ENCODE measurements around the gene MAPK6. TPM values are rescaled to one million over a fixed set of nuclear protein-coding genes. Genes with fewer than 3 reads are reported as not detected.

Gene MAPK6
- polyA plus RNA-seq, 3 donors, result 8.6 to 11.0 (median 10.2) TPM

DNA sequence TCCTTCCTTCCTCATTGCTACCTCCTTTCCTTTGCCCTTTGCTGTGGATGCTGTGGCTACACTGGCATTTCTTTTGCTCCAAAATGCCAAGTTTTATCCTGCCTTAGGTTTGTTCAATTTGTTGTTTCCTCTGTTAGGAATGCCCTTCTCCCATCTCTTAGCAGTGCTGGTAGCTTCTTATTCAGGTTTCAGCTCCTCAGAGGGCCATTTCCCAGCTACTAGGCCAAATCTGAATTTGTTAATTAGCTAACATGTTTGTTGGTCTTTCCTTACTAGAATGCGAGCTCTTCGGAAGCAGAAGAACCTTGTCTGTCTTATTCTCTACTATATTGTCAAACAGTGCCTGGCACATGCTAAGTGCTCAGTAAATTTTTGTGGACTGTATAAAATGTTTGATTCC is 11.0 kb downstream of the MAPK6 start:
- H3K27me3 ChIP-seq (ENCODE audit: control insufficient read depth in 2 of 2, insufficient read depth in 2 of 2, low read length in 2 of 2), result no peaks in the 10 kb centered on the region
- H4K20me1 ChIP-seq (ENCODE audit: insufficient read depth, low read length), result peaks cover 93% of the 10 kb centered on the region
- H3K4me2 ChIP-seq (replicated peaks; ENCODE audit: extremely low read depth, low read length, poor library complexity, severe bottlenecking), result no peak overlapping the region
- H3K4me3 ChIP-seq (replicated peaks in 1 of 3; ENCODE audit: low read depth in 2 of 3, low read length in 3 of 3), result no peak overlapping the region
- no peak overlapping the region for H3K9ac ChIP-seq (ENCODE audit: insufficient read depth, low read length, poor library complexity, severe bottlenecking)
- Mint-ChIP-seq H3K36me3 (peaks cover 26 to 45% of the 10 kb centered on the region in 2 donors), H3K4me1 (peaks cover 13% of the 10 kb centered on the region), H3K9me3 (peaks cover 14 to 27% (median 19%) of the 10 kb centered on the region in 7 donors), H3K27me3 (ENCODE audit: low read depth in 3 of 3) (peaks cover 0 to under 1% (median 0%) of the 10 kb centered on the region in 3 donors), H3K27ac (peak overlapping the region in 1 of 7 donors; percentile 38), H3K4me3 (no peak overlapping the region)
- TF ChIP-seq, protein P1, sequence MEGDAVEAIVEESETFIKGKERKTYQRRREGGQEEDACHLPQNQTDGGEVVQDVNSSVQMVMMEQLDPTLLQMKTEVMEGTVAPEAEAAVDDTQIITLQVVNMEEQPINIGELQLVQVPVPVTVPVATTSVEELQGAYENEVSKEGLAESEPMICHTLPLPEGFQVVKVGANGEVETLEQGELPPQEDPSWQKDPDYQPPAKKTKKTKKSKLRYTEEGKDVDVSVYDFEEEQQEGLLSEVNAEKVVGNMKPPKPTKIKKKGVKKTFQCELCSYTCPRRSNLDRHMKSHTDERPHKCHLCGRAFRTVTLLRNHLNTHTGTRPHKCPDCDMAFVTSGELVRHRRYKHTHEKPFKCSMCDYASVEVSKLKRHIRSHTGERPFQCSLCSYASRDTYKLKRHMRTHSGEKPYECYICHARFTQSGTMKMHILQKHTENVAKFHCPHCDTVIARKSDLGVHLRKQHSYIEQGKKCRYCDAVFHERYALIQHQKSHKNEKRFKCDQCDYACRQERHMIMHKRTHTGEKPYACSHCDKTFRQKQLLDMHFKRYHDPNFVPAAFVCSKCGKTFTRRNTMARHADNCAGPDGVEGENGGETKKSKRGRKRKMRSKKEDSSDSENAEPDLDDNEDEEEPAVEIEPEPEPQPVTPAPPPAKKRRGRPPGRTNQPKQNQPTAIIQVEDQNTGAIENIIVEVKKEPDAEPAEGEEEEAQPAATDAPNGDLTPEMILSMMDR (IDR thresholded peaks at IDR 0.05), result no peak
- no peak overlapping the region for H2AFZ ChIP-seq (ENCODE audit: insufficient read depth, low read depth, low read length, poor library complexity, severe bottlenecking)
- no peak for DNase-seq
- H3K9me3 ChIP-seq (replicated peaks in 1 of 2; ENCODE audit: control insufficient read depth in 1 of 2, insufficient read depth in 1 of 2, low read length in 2 of 2), result peaks cover 13 to 15% of the 10 kb centered on the region in 2 donors
- intact Hi-C loops (cut with micrococcal nuclease), result no loop called here
- peaks cover 99% of the 10 kb centered on the region for H3K79me2 ChIP-seq (ENCODE audit: insufficient read depth, low read length)
- peaks cover 0 to 6% of the 10 kb centered on the region in 2 donors for H3K4me1 ChIP-seq (ENCODE audit: control insufficient read depth in 1 of 2, insufficient read depth in 2 of 2, low read length in 2 of 2)
- no CpG with 5 or more reads among the region's 2 CpGs for WGBS (ENCODE audit: insufficient coverage)
- H3K36me3 ChIP-seq (replicated peaks in 1 of 2; ENCODE audit: control insufficient read depth in 1 of 2, insufficient read depth in 2 of 2, low read length in 2 of 2), result peaks cover 3 to 15% of the 10 kb centered on the region in 2 donors
- H3K27ac ChIP-seq (ENCODE audit: low read depth in 1 of 2, low read length in 2 of 2), result peak overlapping the region in 1 of 2 donors; percentile 11

DNA sequence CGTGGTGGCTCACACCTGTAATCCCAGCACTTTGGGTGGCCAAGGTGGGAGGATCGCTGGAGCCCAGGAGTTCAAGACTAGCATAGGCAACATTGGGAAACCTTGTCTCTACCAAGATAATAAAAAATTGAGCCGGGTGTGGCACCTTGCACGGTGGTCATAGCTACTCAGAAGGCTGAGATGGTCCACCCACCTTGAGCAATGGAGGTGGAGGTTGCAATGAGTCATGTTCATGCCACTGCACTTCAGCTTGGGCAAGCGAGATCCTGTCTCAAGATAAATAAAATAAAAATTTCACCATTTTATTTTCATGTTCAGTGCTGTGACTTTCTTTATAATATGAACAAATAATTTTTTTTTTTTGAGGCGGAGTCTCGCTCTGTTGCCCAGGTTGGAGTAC is 12.5 kb downstream of the MAPK6 start:
- Histone ChIP-seq H3K9ac (ENCODE audit: insufficient read depth, low read length, poor library complexity, severe bottlenecking) (no peak overlapping the region), H3K27me3 (ENCODE audit: control insufficient read depth in 2 of 2, insufficient read depth in 2 of 2, low read length in 2 of 2) (no peaks in the 10 kb centered on the region), H3K4me1 (ENCODE audit: control insufficient read depth in 1 of 2, insufficient read depth in 2 of 2, low read length in 2 of 2) (peaks cover 6 to 17% of the 10 kb centered on the region in 2 donors), H3K4me3 (replicated peaks in 1 of 3; ENCODE audit: low read depth in 2 of 3, low read length in 3 of 3) (no peak overlapping the region), H3K27ac (ENCODE audit: low read depth in 1 of 2, low read length in 2 of 2) (no peak overlapping the region), H2AFZ (ENCODE audit: insufficient read depth, low read depth, low read length, poor library complexity, severe bottlenecking) (no peak overlapping the region), H3K9me3 (replicated peaks in 1 of 2; ENCODE audit: control insufficient read depth in 1 of 2, insufficient read depth in 1 of 2, low read length in 2 of 2) (peaks cover 13 to 15% of the 10 kb centered on the region in 2 donors), H3K4me2 (replicated peaks; ENCODE audit: extremely low read depth, low read length, poor library complexity, severe bottlenecking) (no peak overlapping the region), H3K36me3 (replicated peaks in 1 of 2; ENCODE audit: control insufficient read depth in 1 of 2, insufficient read depth in 2 of 2, low read length in 2 of 2) (peaks cover 3 to 15% of the 10 kb centered on the region in 2 donors), H4K20me1 (ENCODE audit: insufficient read depth, low read length) (peaks cover 93% of the 10 kb centered on the region), H3K79me2 (ENCODE audit: insufficient read depth, low read length) (peaks cover 99% of the 10 kb centered on the region)
- Mint-ChIP-seq H3K27me3 (ENCODE audit: low read depth in 3 of 3) (peaks cover 0 to 1% (median 0%) of the 10 kb centered on the region in 3 donors), H3K36me3 (peaks cover 27 to 48% of the 10 kb centered on the region in 2 donors), H3K27ac (peak overlapping the region in 4 of 7 donors; percentile 26 to 85 (median 53)), H3K4me3 (no peak overlapping the region), H3K4me1 (peaks cover 22% of the 10 kb centered on the region), H3K9me3 (peaks cover 14 to 27% (median 19%) of the 10 kb centered on the region in 7 donors)
- TF ChIP-seq, protein P1 (IDR thresholded peaks at IDR 0.05), result no peak
- 73% methylated on average over 3 of the region's 7 CpGs for WGBS (ENCODE audit: insufficient coverage)
- intact Hi-C loops (cut with micrococcal nuclease), result no loop called here
- peak; percentile 37 to 59 (median 50) for DNase-seq

Measured in CD14-positive monocyte (primary cell).